Activated CD8-positive, alpha-beta memory T cell treated with anti-CD3 and anti-CD28 coated beads, Interleukin-2, amount 10 ng/mL, durations not matched to agents 7 days and 5 days (primary cell): ENCODE measurements around the gene SGTB. TPM values are rescaled to one million over a fixed set of nuclear protein-coding genes. Genes with fewer than 3 reads are reported as not detected.
"Not testable (repeated sequence)": the region's sequence is repeated elsewhere in the genome, so short reads cannot be mapped to it uniquely, and the experiment has no call there.

Experiments
- ATAC-seq: fragments of 150-1000 bp; cut with Tn5 transposase; one replicate; pipeline ENCODE4 v1.10.0; 2021; ENCODE audit warnings: moderate library complexity
- CTCF ChIA-PET: fragments of 350-600 bp; sonication (Branson Sonifier 250); formaldehyde crosslinking; loops from one replicate; lab custom pipeline; 2021; ENCODE audit warnings: antibody characterized with exemption; lab: Charles Lee
- DNase-seq: peaks from one replicate; pipeline ENCODE4 v3.0.0-alpha.2; 2020
- H3K27ac Mint-ChIP-seq: one replicate; pipeline ENCODE4 v1.8.0; 2021; ENCODE audit warnings: mild to moderate bottlenecking, mixed read lengths
- H3K27me3 Mint-ChIP-seq: one replicate; pipeline ENCODE4 v1.8.0; 2021; ENCODE audit warnings: mixed read lengths
- H3K36me3 Mint-ChIP-seq: one replicate; pipeline ENCODE4 v1.8.0; 2021; ENCODE audit warnings: mild to moderate bottlenecking, mixed read lengths
- H3K4me1 Mint-ChIP-seq: one replicate; pipeline ENCODE4 v1.8.0; 2021; ENCODE audit warnings: mixed read lengths
- H3K4me3 Mint-ChIP-seq: one replicate; pipeline ENCODE4 v1.8.0; 2021; ENCODE audit warnings: mild to moderate bottlenecking, moderate library complexity, mixed read lengths
- H3K9me3 Mint-ChIP-seq: one replicate; pipeline ENCODE4 v1.8.0; 2022; ENCODE audit warnings: low read depth, mixed read lengths
- total RNA-seq, 2 experiments: library from RNA; stranded (reverse); gene quantifications; one replicate each; pipeline ENCODE4 v1.2.3, GENCODE V29; 2021

Gene SGTB
- total RNA-seq, 2 experiments from 2014 or later, result 12.5 to 14.0 TPM

DNA sequence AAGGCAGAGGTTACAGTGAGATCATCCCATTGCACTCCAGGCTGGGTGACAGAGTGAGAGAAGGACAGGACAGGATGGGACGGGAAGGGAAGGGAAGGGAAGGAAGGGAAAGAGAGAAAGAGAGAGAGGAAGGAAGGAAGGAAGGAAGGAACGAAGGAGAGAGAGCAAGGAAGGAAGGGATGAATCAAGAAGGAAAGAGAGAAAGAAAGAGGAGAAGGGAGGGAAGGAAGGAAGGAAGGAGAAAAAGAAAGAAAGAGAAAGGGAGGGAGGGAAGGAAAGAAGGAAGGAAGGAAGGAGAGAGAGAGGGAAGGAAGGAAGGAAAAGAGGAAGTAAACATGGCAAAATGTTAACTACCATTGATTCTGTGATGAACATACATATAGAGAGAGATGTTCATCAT lies 28.8 kb downstream of the SGTB start:
- ATAC-seq (no peak), DNase-seq (no peak)
- H3K27me3 Mint-ChIP-seq, result no peaks in the 10 kb centered on the region
- H3K4me3 Mint-ChIP-seq, result no peak overlapping the region
- H3K36me3 Mint-ChIP-seq, result peaks cover 10% of the 10 kb centered on the region
- no peak overlapping the region for H3K27ac Mint-ChIP-seq
- CTCF ChIA-PET, result no interaction called here
- H3K9me3 Mint-ChIP-seq, result no peaks in the 10 kb centered on the region
- H3K4me1 Mint-ChIP-seq, result no peaks in the 10 kb centered on the region

- no peak overlapping the region for H3K27ac Mint-ChIP-seq
- H3K36me3 Mint-ChIP-seq, result peaks cover 53% of the 10 kb centered on the region
- ATAC-seq (no peak), DNase-seq (no peak)
- no peaks in the 10 kb centered on the region for H3K4me1 Mint-ChIP-seq
- H3K27me3 Mint-ChIP-seq, result no peaks in the 10 kb centered on the region
- no peak overlapping the region for H3K4me3 Mint-ChIP-seq
- no peaks in the 10 kb centered on the region for H3K9me3 Mint-ChIP-seq
- CTCF ChIA-PET, result no interaction called here
These were observed 39.8 kb downstream of the SGTB start for GRCh38 chr5:65682148-65682547.

DNA sequence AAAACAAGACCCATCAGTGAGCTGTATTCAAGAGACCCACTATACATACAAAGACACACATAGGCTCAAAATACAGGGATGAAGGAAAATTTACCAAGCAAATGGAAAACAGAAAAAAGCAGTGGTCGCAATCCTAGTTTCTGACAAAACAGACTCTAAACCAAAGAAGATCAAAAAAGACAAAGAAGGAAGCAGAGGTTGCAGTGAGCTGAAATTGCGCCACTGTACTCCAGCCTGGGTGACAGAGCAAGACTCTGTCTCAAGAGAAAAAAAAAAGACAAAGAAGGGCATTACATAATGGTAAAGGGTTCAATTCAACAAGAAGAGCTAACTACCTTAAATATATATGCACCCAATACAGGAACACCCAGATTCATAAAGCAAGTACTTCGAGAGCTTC lies 45.9 kb downstream of the SGTB start:
- H3K4me3 Mint-ChIP-seq, H3K27me3 Mint-ChIP-seq, H3K27ac Mint-ChIP-seq, ATAC-seq, DNase-seq, H3K4me1 Mint-ChIP-seq, H3K9me3 Mint-ChIP-seq: not testable (repeated sequence)
- CTCF ChIA-PET, result interaction anchor here (0.8 kb wide), 1 partner anchor 25 kb away, joined by 3 read pairs; no protein-coding TSS in a partner anchor
- peaks cover 46% of the 10 kb centered on the region for H3K36me3 Mint-ChIP-seq

GRCh38 chr5:65674749-65675148 lies 47.2 kb downstream of the SGTB start:
- peaks cover 40% of the 10 kb centered on the region for H3K36me3 Mint-ChIP-seq
- H3K27me3 Mint-ChIP-seq, result no peaks in the 10 kb centered on the region
- ATAC-seq (no peak), DNase-seq (no peak)
- CTCF ChIA-PET, result interaction anchor here (1.1 kb wide), 1 partner anchor 18 kb away, joined by 3 read pairs; no protein-coding TSS in a partner anchor
- no peaks in the 10 kb centered on the region for H3K9me3 Mint-ChIP-seq
- no peak overlapping the region for H3K27ac Mint-ChIP-seq
- H3K4me1 Mint-ChIP-seq, result no peaks in the 10 kb centered on the region
- H3K4me3 Mint-ChIP-seq, result no peak overlapping the region

DNA sequence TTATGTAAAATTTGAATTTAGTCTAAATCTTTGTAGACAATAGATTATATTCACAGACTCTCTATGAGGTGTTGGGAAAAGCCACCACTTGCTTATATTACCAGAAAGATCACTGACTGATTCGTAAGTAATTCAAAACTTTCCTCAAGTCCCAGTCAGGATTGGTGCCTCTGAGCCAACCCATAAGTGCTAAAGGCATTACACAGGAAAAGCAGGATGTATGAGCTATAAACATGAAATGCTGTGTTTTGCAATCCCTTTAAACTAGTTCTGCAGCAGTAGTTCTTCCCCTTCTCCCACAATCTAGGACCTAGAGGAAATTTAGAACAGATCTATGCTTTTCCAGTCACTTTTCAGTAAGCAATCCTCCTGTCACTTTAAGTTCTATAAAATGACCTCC lies 49.1 kb downstream of the SGTB start:
- Mint-ChIP-seq H3K36me3 (peaks cover 33% of the 10 kb centered on the region), H3K4me1 (no peaks in the 10 kb centered on the region), H3K9me3 (no peaks in the 10 kb centered on the region), H3K27me3 (no peaks in the 10 kb centered on the region), H3K27ac (no peak overlapping the region), H3K4me3 (no peak overlapping the region)
- DNase-seq, result no peak
- CTCF ChIA-PET, result interaction anchor here (0.5 kb wide), 1 partner anchor 331 kb away, joined by 3 read pairs; no protein-coding TSS in a partner anchor
- no peak for ATAC-seq

GRCh38 chr5:65668696-65669095 lies 53.2 kb downstream of the SGTB start:
- ATAC-seq, result no peak
- Mint-ChIP-seq H3K27me3 (no peaks in the 10 kb centered on the region), H3K4me3 (no peak overlapping the region), H3K9me3 (no peaks in the 10 kb centered on the region), H3K27ac (no peak overlapping the region), H3K36me3 (peaks cover 12% of the 10 kb centered on the region), H3K4me1 (peaks cover 4% of the 10 kb centered on the region)
- no peak for DNase-seq
- CTCF ChIA-PET, result no interaction called here

DNA sequence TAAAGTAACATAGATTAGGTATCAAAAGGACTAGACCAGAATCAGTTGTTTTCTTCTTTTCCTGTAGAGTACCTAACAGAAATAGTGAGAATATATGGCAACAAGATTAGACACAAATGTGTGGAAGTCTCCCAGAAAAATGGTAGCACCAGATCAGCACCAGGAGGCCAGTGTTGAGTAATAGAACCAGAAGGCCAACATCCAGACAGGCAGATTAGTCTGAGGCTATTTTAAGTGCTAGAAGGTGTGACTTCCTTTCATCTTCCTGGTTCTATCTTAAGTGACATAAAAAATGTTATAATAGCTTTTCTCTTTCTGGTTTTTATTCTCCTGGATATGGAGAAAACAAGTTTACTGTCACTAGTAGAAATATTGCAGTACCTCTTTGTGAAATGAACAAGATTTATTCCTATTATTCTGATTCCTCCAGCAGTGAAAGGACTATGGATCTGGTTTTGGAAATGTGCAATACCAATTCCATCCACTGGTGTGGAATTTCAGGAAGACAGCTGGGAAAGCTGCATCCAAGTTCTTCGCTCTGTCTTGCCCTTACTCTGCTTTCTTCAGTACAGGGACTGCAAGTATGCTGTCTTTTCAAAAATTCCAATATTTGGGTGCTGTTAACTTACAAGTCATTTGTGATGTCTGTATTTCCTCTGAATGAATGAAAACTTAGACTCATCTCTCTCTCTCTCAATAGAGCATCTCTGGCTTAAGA lies 57.9 kb downstream of the SGTB start:
- Mint-ChIP-seq H3K4me3 (no peak overlapping the region), H3K27me3 (no peaks in the 10 kb centered on the region), H3K27ac (no peak overlapping the region), H3K4me1 (peaks cover 5% of the 10 kb centered on the region), H3K36me3 (peaks cover 17% of the 10 kb centered on the region), H3K9me3 (no peaks in the 10 kb centered on the region)
- DNase-seq, result no peak
- CTCF ChIA-PET, result no interaction called here
- no peak for ATAC-seq

- Mint-ChIP-seq H3K9me3 (no peaks in the 10 kb centered on the region), H3K27ac (no peak overlapping the region), H3K4me3 (no peak overlapping the region), H3K4me1 (no peaks in the 10 kb centered on the region), H3K36me3 (peaks cover 18% of the 10 kb centered on the region), H3K27me3 (no peaks in the 10 kb centered on the region)
- no peak for ATAC-seq
- CTCF ChIA-PET, result no interaction called here
- no peak for DNase-seq
These were observed 67.2 kb downstream of the SGTB start for GRCh38 chr5:65654713-65655112.

DNA sequence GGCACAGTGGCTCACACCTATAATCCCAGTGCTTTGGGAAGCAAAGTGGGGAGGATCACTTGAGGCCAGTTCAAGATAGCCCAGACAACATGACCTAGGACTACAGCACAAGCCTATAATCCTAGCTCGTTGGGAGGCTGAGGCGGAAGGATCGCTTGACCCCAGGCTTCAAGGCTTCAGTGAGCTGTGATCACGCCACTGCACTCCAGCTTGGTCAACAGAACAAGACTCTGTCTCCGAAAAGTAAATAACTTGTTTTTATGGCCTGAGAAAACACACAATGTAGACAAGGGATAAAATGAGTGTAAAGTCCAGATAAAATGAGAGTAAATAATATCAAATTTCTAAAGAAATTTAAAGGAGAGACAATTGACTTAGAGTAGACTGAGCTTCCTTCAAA lies 70.8 kb downstream of the SGTB start:
- Mint-ChIP-seq H3K27me3 (no peaks in the 10 kb centered on the region), H3K4me1 (no peaks in the 10 kb centered on the region), H3K27ac (no peak overlapping the region), H3K9me3 (no peaks in the 10 kb centered on the region), H3K4me3 (no peak overlapping the region), H3K36me3 (peaks cover 19% of the 10 kb centered on the region)
- CTCF ChIA-PET, result interaction anchor here (1.2 to 1.4 kb wide), 2 partner anchors 18 to 25 kb away, joined by 3 to 5 read pairs; no protein-coding TSS in a partner anchor
- DNase-seq (no peak), ATAC-seq (no peak)

GRCh38 chr5:65647941-65648340 lies 74.0 kb downstream of the SGTB start:
- no peak overlapping the region for H3K27ac Mint-ChIP-seq
- H3K9me3 Mint-ChIP-seq, result no peaks in the 10 kb centered on the region
- no peaks in the 10 kb centered on the region for H3K4me1 Mint-ChIP-seq
- H3K27me3 Mint-ChIP-seq, result no peaks in the 10 kb centered on the region
- no peak overlapping the region for H3K4me3 Mint-ChIP-seq
- CTCF ChIA-PET, result no interaction called here
- peaks cover 20% of the 10 kb centered on the region for H3K36me3 Mint-ChIP-seq
- ATAC-seq, result no peak
- DNase-seq, result no peak

- peaks cover 17% of the 10 kb centered on the region for H3K36me3 Mint-ChIP-seq
- H3K27ac Mint-ChIP-seq, result no peak overlapping the region
- ATAC-seq (no peak), DNase-seq (no peak)
- H3K4me1 Mint-ChIP-seq, result no peaks in the 10 kb centered on the region
- CTCF ChIA-PET, result no interaction called here
- H3K4me3 Mint-ChIP-seq, result no peak overlapping the region
- no peaks in the 10 kb centered on the region for H3K27me3 Mint-ChIP-seq
- no peaks in the 10 kb centered on the region for H3K9me3 Mint-ChIP-seq
These were observed 75.0 kb downstream of the SGTB start for GRCh38 chr5:65646938-65647337.

GRCh38 chr5:65640240-65640639 lies 81.7 kb downstream of the SGTB start:
- H3K9me3 Mint-ChIP-seq, result no peaks in the 10 kb centered on the region
- DNase-seq, result no peak
- no peaks in the 10 kb centered on the region for H3K27me3 Mint-ChIP-seq
- CTCF ChIA-PET, result no interaction called here
- no peak overlapping the region for H3K27ac Mint-ChIP-seq
- no peak for ATAC-seq
- no peak overlapping the region for H3K4me3 Mint-ChIP-seq
- H3K36me3 Mint-ChIP-seq, result peaks cover 26% of the 10 kb centered on the region
- no peaks in the 10 kb centered on the region for H3K4me1 Mint-ChIP-seq

DNA sequence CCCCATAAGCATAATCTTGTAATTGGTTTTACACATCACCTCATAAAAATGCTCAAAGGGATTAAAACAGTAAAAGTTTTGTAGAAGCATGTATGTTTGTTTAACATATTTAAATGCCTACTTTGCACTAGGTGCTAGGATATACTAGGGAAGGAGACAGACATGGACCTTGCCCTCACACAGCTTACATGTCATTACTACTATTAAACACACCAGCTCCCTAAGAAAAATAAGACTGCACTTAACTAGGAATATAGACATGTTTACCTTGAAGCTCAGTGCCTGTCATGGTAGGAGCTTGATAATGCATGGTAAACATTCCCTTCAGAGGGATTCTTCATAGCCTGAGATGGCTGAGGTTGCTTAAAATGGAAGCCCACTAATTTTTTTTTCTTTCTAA lies 90.9 kb downstream of the SGTB start:
- Mint-ChIP-seq H3K4me3 (no peak overlapping the region), H3K36me3 (peaks cover 14% of the 10 kb centered on the region), H3K27ac (no peak overlapping the region), H3K27me3 (no peaks in the 10 kb centered on the region), H3K4me1 (peaks cover 16% of the 10 kb centered on the region), H3K9me3 (no peaks in the 10 kb centered on the region)
- no peak for ATAC-seq
- no peak for DNase-seq
- CTCF ChIA-PET, result no interaction called here

- Mint-ChIP-seq H3K4me3 (peak overlapping the region; percentile 99), H3K4me1 (peaks cover 40% of the 10 kb centered on the region), H3K9me3 (no peaks in the 10 kb centered on the region), H3K27ac (peak overlapping the region; percentile 96), H3K27me3 (no peaks in the 10 kb centered on the region), H3K36me3 (peaks cover 14% of the 10 kb centered on the region)
- no peak for DNase-seq
- ATAC-seq, result no peak
- CTCF ChIA-PET, result interaction anchor here (1.4 to 1.9 kb wide), 2 partner anchors 63 to 95 kb away, joined by 4 to 8 read pairs; partner anchors contain the start of genes CENPK and PPWD1
These were observed 96.2 kb downstream of the SGTB start for GRCh38 chr5:65625743-65626142.
